Stimulated activated CD4-positive, alpha-beta T cell treated with anti-CD3 and anti-CD28 coated beads, Interleukin-2, amount 100 ng/mL, for 48 hours (primary cell): ENCODE results near the gene C1QTNF9.
"Not testable (repeated sequence)": the region's sequence is repeated elsewhere in the genome, so short reads cannot be mapped to it uniquely, and the experiment has no call there.

ENCODE experiments used
- DNase-seq, 2 donors: peaks; one replicate each; pipeline ENCODE4 v3.0.0-alpha.2; 2020

C1QTNF9 gene

DNA sequence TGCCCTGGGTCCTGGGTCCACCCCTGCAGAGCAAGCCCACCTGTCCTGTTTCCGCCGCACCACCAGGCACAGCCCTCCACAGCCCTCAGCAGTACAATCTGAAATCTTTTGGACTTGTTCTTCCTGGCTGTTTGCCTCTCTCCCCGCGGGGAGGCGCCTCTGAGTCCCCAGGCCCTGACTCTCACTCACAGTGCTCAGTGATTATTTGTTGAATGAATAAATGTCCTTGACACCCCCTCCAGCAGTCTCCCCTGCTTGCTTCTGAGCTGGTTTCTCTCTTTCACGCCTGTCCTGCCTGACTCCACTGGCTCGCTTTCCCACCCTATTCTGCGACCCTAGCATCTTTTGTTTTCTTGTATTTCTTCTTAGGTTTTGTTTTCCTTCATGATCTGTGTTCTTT lies 56.9 kb downstream of the C1QTNF9 start:
- DNase-seq, result not testable (repeated sequence)

- DNase-seq, result not testable (repeated sequence)
Measured at GRCh38 chr13:24371273-24371672, 61.9 kb downstream of the C1QTNF9 start.
